ENCODE data around the gene RPL35A.

GRCh38 chr3:197952440-197952839 is 2.5 kb downstream of the RPL35A start:
- TF ChIP-seq CTCF (IDR thresholded peaks at IDR 0.05) (no peak), EZH2 (IDR thresholded peaks at IDR 0.05; ENCODE audit: borderline replicate concordance, insufficient read depth, low read depth, low read length, poor library complexity, severe bottlenecking) (no peak)

All from B cell (primary cell).